ENCODE data around the gene HSP90AA1.

- TF ChIP-seq EZH2 (IDR thresholded peaks at IDR 0.05; ENCODE audit: insufficient read depth, poor library complexity, severe bottlenecking) (no peak), EZH2phosphoT487 (IDR thresholded peaks at IDR 0.05; ENCODE audit: insufficient read depth, low read depth) (no peak)
Measured at GRCh38 chr14:102126807-102127455, 40.1 kb upstream of the HSP90AA1 start.

Measured in GM23248 (cell line).